ENCODE results near the gene ZNF385B. TPM values are rescaled to one million over a fixed set of nuclear protein-coding genes. Genes with fewer than 3 reads are reported as not detected.

ZNF385B gene
- total RNA-seq, 1 experiment from 2014 or later: 2.2 TPM

- TF ChIP-seq CREB1 (CRISPR knock-in tag; IDR thresholded peaks at IDR 0.05) (no peak), ZNF121 (CRISPR knock-in tag; IDR thresholded peaks at IDR 0.05) (no peak), NR2C2 (CRISPR knock-in tag; IDR thresholded peaks at IDR 0.05) (no peak)
- TF ChIP-seq, protein P1, sequence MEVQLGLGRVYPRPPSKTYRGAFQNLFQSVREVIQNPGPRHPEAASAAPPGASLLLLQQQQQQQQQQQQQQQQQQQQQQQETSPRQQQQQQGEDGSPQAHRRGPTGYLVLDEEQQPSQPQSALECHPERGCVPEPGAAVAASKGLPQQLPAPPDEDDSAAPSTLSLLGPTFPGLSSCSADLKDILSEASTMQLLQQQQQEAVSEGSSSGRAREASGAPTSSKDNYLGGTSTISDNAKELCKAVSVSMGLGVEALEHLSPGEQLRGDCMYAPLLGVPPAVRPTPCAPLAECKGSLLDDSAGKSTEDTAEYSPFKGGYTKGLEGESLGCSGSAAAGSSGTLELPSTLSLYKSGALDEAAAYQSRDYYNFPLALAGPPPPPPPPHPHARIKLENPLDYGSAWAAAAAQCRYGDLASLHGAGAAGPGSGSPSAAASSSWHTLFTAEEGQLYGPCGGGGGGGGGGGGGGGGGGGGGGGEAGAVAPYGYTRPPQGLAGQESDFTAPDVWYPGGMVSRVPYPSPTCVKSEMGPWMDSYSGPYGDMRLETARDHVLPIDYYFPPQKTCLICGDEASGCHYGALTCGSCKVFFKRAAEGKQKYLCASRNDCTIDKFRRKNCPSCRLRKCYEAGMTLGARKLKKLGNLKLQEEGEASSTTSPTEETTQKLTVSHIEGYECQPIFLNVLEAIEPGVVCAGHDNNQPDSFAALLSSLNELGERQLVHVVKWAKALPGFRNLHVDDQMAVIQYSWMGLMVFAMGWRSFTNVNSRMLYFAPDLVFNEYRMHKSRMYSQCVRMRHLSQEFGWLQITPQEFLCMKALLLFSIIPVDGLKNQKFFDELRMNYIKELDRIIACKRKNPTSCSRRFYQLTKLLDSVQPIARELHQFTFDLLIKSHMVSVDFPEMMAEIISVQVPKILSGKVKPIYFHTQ (CRISPR knock-in tag; IDR thresholded peaks at IDR 0.05): no peak
- TF ChIP-seq, protein P2, sequence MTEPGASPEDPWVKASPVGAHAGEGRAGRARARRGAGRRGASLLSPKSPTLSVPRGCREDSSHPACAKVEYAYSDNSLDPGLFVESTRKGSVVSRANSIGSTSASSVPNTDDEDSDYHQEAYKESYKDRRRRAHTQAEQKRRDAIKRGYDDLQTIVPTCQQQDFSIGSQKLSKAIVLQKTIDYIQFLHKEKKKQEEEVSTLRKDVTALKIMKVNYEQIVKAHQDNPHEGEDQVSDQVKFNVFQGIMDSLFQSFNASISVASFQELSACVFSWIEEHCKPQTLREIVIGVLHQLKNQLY (CRISPR knock-in tag; IDR thresholded peaks at IDR 0.05): no peak
Observed at GRCh38 chr2:179580378-179581146, 280.9 kb downstream of the ZNF385B start (continued).

- Mint-ChIP-seq H3K27ac (no peak overlapping the region), H3K36me3 (no peaks in the 10 kb centered on the region), H3K4me3 (no peak overlapping the region), H3K9me3 (peaks cover 5% of the 10 kb centered on the region), H3K27me3 (ENCODE audit: low read depth) (no peaks in the 10 kb centered on the region), H3K4me1 (peaks cover 2% of the 10 kb centered on the region)
- CTCF ChIA-PET: no interaction called here
- TF ChIP-seq EMX1 (CRISPR knock-in tag; IDR thresholded peaks at IDR 0.05) (no peak), ZNF281 (CRISPR knock-in tag; IDR thresholded peaks at IDR 0.05) (no peak), SMAD4 (CRISPR knock-in tag; IDR thresholded peaks at IDR 0.05) (no peak), NFATC4 (CRISPR knock-in tag; IDR thresholded peaks at IDR 0.05) (no peak), ZNF138 (CRISPR knock-in tag; conservative IDR thresholded peaks at IDR 0.05) (no peak), SMAD3 (CRISPR knock-in tag; IDR thresholded peaks at IDR 0.05; ENCODE audit: borderline replicate concordance) (no peak), ATF1 (CRISPR knock-in tag; IDR thresholded peaks at IDR 0.05) (no peak)
- TF ChIP-seq, protein P1 (CRISPR knock-in tag; IDR thresholded peaks at IDR 0.05): no peak
- TF ChIP-seq, protein P3, sequence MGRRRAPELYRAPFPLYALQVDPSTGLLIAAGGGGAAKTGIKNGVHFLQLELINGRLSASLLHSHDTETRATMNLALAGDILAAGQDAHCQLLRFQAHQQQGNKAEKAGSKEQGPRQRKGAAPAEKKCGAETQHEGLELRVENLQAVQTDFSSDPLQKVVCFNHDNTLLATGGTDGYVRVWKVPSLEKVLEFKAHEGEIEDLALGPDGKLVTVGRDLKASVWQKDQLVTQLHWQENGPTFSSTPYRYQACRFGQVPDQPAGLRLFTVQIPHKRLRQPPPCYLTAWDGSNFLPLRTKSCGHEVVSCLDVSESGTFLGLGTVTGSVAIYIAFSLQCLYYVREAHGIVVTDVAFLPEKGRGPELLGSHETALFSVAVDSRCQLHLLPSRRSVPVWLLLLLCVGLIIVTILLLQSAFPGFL (CRISPR knock-in tag; IDR thresholded peaks at IDR 0.05; ENCODE audit: borderline replicate concordance): no peak
- DNase-seq (ENCODE audit: low spot score): no peak
- no peak for ATAC-seq
- POLR2A ChIA-PET: no interaction called here
Observed at GRCh38 chr2:179579800-179580199, 281.6 kb downstream of the ZNF385B start.
